Upper lobe of right lung (tissue), 1 donor: ENCODE results near the gene MID1. TPM values are rescaled to one million over a fixed set of nuclear protein-coding genes. Genes with fewer than 3 reads are reported as not detected.
A peak's percentile ranks its signal among the peaks of the same experiment; 100 is the strongest.

Experiments used
- ATAC-seq: fragments of 200-7000 bp; cut with Tn5 transposase; one replicate; pipeline ENCODE4 v1.9.1; 2020; ENCODE audit warnings: mild to moderate bottlenecking, moderate library complexity
- DNase-seq: peaks from one replicate; pipeline ENCODE4 v3.0.0-alpha.2; 2020
- H3K27ac ChIP-seq: fragments of 200-600 bp; one replicate; pipeline ENCODE4 v1.8.0; 2022
- H3K27me3 ChIP-seq: fragments of 200-600 bp; one replicate; pipeline ENCODE4 v1.8.0; 2022; ENCODE audit warnings: mild to moderate bottlenecking
- H3K36me3 ChIP-seq: fragments of 200-600 bp; one replicate; pipeline ENCODE4 v1.8.0; 2022
- H3K4me1 ChIP-seq: fragments of 200-600 bp; one replicate; pipeline ENCODE4 v1.8.0; 2022
- H3K4me3 ChIP-seq: fragments of 200-600 bp; one replicate; pipeline ENCODE4 v1.8.0; 2022; ENCODE audit warnings: mild to moderate bottlenecking
- H3K9me3 ChIP-seq: fragments of 200-600 bp; one replicate; pipeline ENCODE4 v1.8.0; 2022
- CTCF ChIP-seq: fragments of 200-600 bp; IDR thresholded peaks from one replicate; pipeline ENCODE4 v1.8.0; 2022; ENCODE audit warnings: antibody characterized with exemption
- intact Hi-C: fragments of 100-400 bp; cut with DNase I; formaldehyde crosslinking; loops from one replicate; pipeline ENCODE4 v1.11.0; 2022
- total RNA-seq: library from RNA; stranded (reverse); fragmentation: NEBNext Ultra II Directional; extraction: Animal tissue kit (Norgen Biotek cat#: 25700); gene quantifications from one replicate; pipeline ENCODE4 v1.2.1, GENCODE V29; 2021
- donor health status: DM: no; HTN: yes; CAD: no; lungs with severe emphysema.

Gene MID1
- total RNA-seq, 1 donor from 2014 or later = 24.5 TPM

GRCh38 chrX:10636337-10636736, 16.0 kb upstream of the MID1 start:
- H3K4me3 ChIP-seq = no peak overlapping the region
- no peaks in the 10 kb centered on the region for H3K4me1 ChIP-seq
- H3K36me3 ChIP-seq = no peaks in the 10 kb centered on the region
- DNase-seq (no peak), ATAC-seq (peak; percentile 77)
- peak; percentile 55 for TF ChIP-seq CTCF
- H3K9me3 ChIP-seq = no peaks in the 10 kb centered on the region
- intact Hi-C loops = no loop called here
- no peaks in the 10 kb centered on the region for H3K27me3 ChIP-seq
- no peak overlapping the region for H3K27ac ChIP-seq

GRCh38 chrX:10634392-10635161, 14.2 kb upstream of the MID1 start:
- Histone ChIP-seq H3K27me3 (no peaks in the 10 kb centered on the region), H3K36me3 (no peaks in the 10 kb centered on the region), H3K4me1 (no peaks in the 10 kb centered on the region), H3K4me3 (no peak overlapping the region), H3K27ac (no peak overlapping the region), H3K9me3 (no peaks in the 10 kb centered on the region)
- no peak for TF ChIP-seq CTCF
- DNase-seq (no peak), ATAC-seq (no peak)
- intact Hi-C loops = no loop called here

- no peaks in the 10 kb centered on the region for H3K9me3 ChIP-seq
- H3K27me3 ChIP-seq = no peaks in the 10 kb centered on the region
- TF ChIP-seq CTCF = no peak
- no peaks in the 10 kb centered on the region for H3K4me1 ChIP-seq
- peak; percentile 71 for ATAC-seq
- no peak overlapping the region for H3K27ac ChIP-seq
- no peaks in the 10 kb centered on the region for H3K36me3 ChIP-seq
- no peak overlapping the region for H3K4me3 ChIP-seq
- DNase-seq = no peak
- intact Hi-C loops = no loop called here
Measured at GRCh38 chrX:10633722-10634121, 13.3 kb upstream of the MID1 start.

GRCh38 chrX:10631416-10632145, 11.2 kb upstream of the MID1 start:
- no peak overlapping the region for H3K27ac ChIP-seq
- no peaks in the 10 kb centered on the region for H3K27me3 ChIP-seq
- H3K9me3 ChIP-seq = no peaks in the 10 kb centered on the region
- intact Hi-C loops = no loop called here
- H3K36me3 ChIP-seq = no peaks in the 10 kb centered on the region
- no peak overlapping the region for H3K4me3 ChIP-seq
- ATAC-seq = no peak
- no peak for TF ChIP-seq CTCF
- no peak for DNase-seq
- no peaks in the 10 kb centered on the region for H3K4me1 ChIP-seq

GRCh38 chrX:10630320-10630719, 9.9 kb upstream of the MID1 start:
- Histone ChIP-seq H3K27me3 (no peaks in the 10 kb centered on the region), H3K27ac (no peak overlapping the region), H3K4me3 (no peak overlapping the region), H3K36me3 (no peaks in the 10 kb centered on the region), H3K4me1 (no peaks in the 10 kb centered on the region), H3K9me3 (no peaks in the 10 kb centered on the region)
- ATAC-seq = no peak
- TF ChIP-seq CTCF = no peak
- intact Hi-C loops = no loop called here
- no peak for DNase-seq
